ENCODE results near the gene ISG20.

- TF ChIP-seq CTCF (IDR thresholded peaks at IDR 0.05) (no peak), MYC (IDR thresholded peaks at IDR 0.05; ENCODE audit: borderline replicate concordance, low read length) (no peak), RAD21 (conservative IDR thresholded peaks at IDR 0.05 in 1 of 2, IDR thresholded peaks at IDR 0.05 in 1 of 2) (no peak), KDM1A (IDR thresholded peaks at IDR 0.05; ENCODE audit: low read depth) (no peak), CHD2 (IDR thresholded peaks at IDR 0.05; ENCODE audit: low read length, partially characterized antibody) (no peak), MAX (IDR thresholded peaks at IDR 0.05) (no peak), MAZ (IDR thresholded peaks at IDR 0.05; ENCODE audit: borderline replicate concordance, low read depth, low read length) (no peak), EP300 (IDR thresholded peaks at IDR 0.05) (no peak), BCL3 (IDR thresholded peaks at IDR 0.05) (no peak), E2F6 (IDR thresholded peaks at IDR 0.05; ENCODE audit: borderline replicate concordance, low read depth) (no peak), TP53 (CRISPR knock-in tag; IDR thresholded peaks at IDR 0.05) (no peak), CHD4 (IDR thresholded peaks at IDR 0.05; ENCODE audit: borderline replicate concordance) (no peak), POLR2A (IDR thresholded peaks at IDR 0.05; ENCODE audit: low read length) (no peak)
Observed at GRCh38 chr15:88648357-88649214, 9.8 kb downstream of the ISG20 start.

All from A549 (cell line).